PC-9 (cell line): ENCODE data around the gene C10orf71. TPM values are rescaled to one million over a fixed set of nuclear protein-coding genes. Genes with fewer than 3 reads are reported as not detected.

ENCODE experiments used
- BruUV-seq: library from RNA; stranded (reverse); fragments of 400-500 nt; replicated peaks from 2 replicates; lab custom pipeline; 2021; lab: Mats Ljungman, UMichigan
- CTCF ChIA-PET: fragments of 300-600 bp; sonication (Branson Sonifier 250); formaldehyde crosslinking; loops from one replicate; lab custom pipeline; 2022; ENCODE audit warnings: antibody characterized with exemption; lab: Charles Lee
- POLR2A ChIA-PET: fragments of 300-600 bp; sonication (Branson Sonifier 250); formaldehyde crosslinking; loops from one replicate; lab custom pipeline; 2022; ENCODE audit warnings: antibody characterized with exemption; ENCODE audit not compliant: unreplicated experiment; lab: Charles Lee
- DNase-seq, 2 experiments: peaks; one replicate each; pipeline versions ENCODE4 v3.0.0 to v3.0.0-alpha.2; 2015 to 2022; ENCODE audit warnings: mixed read lengths in 1 of 2
- H2AFZ ChIP-seq: fragments of 200-600 bp; sonication (generic); 2 replicates; pipeline ENCODE4 v1.8.1; 2017; ENCODE audit warnings: antibody characterized with exemption
- H3F3A ChIP-seq: fragments of 200-600 bp; sonication (generic); 2 replicates; pipeline ENCODE4 v1.8.1; 2017; ENCODE audit warnings: antibody characterized with exemption, mild to moderate bottlenecking, low read depth; ENCODE audit not compliant: insufficient read depth
- H3K27ac ChIP-seq: fragments of 200-600 bp; sonication (generic); 2 replicates; pipeline ENCODE4 v1.6.1; 2016; ENCODE audit warnings: mixed run types
- H3K27me3 ChIP-seq: fragments of 200-600 bp; sonication (generic); 2 replicates; pipeline ENCODE4 v1.6.1; 2016; ENCODE audit warnings: low read depth, mixed run types; ENCODE audit not compliant: insufficient read depth
- H3K36me3 ChIP-seq: fragments of 200-600 bp; sonication (generic); 2 replicates; pipeline ENCODE4 v1.6.1; 2016; ENCODE audit warnings: low read depth, mixed run types
- H3K4me1 ChIP-seq: fragments of 200-600 bp; sonication (generic); replicated peaks from 2 replicates; pipeline ENCODE4 v1.6.1; 2016; ENCODE audit warnings: mixed run types; ENCODE audit not compliant: insufficient read depth
- H3K4me2 ChIP-seq: fragments of 200-600 bp; sonication (generic); 2 replicates; pipeline ENCODE4 v1.6.1; 2017; ENCODE audit warnings: mixed run types
- H3K4me3 ChIP-seq: fragments of 200-600 bp; sonication (generic); 2 replicates; pipeline ENCODE4 v1.6.1; 2016; ENCODE audit warnings: mixed run types
- H3K79me2 ChIP-seq: fragments of 200-600 bp; sonication (generic); 2 replicates; pipeline ENCODE4 v1.6.1; 2017; ENCODE audit warnings: low read depth, mixed run types
- H3K9me2 ChIP-seq: fragments of 200-600 bp; sonication (generic); 2 replicates; pipeline ENCODE4 v1.8.1; 2017; ENCODE audit warnings: mild to moderate bottlenecking; ENCODE audit not compliant: insufficient read depth
- H3K9me3 ChIP-seq: fragments of 200-600 bp; sonication (generic); 2 replicates; pipeline ENCODE4 v1.8.1; 2016; ENCODE audit warnings: low read depth; ENCODE audit not compliant: insufficient read depth
- H4K20me1 ChIP-seq: fragments of 200-600 bp; sonication (generic); 2 replicates; pipeline ENCODE4 v1.8.1; 2017; ENCODE audit not compliant: insufficient read depth
- CTCF ChIP-seq: fragments of 200-600 bp; sonication (generic); conservative IDR thresholded peaks from 2 replicates; pipeline ENCODE4 v1.6.1; 2017; ENCODE audit warnings: mixed run types, antibody characterized with exemption, mild to moderate bottlenecking, moderate library complexity
- EZH2 ChIP-seq: fragments of 200-600 bp; sonication (generic); IDR thresholded peaks from 2 replicates; pipeline ENCODE4 v1.8.0; 2017; ENCODE audit warnings: antibody characterized with exemption, low read depth
- intact Hi-C: fragments of 100-400 bp; cut with micrococcal nuclease; formaldehyde crosslinking; loops from one replicate; pipeline ENCODE4 v1.10.0; 2022; ENCODE audit not compliant: unreplicated experiment
- total RNA-seq: library from RNA; stranded (reverse); gene quantifications from 2 replicates; pipeline ENCODE4 v1.2.3, GENCODE V29; 2021

The C10orf71 gene
- total RNA-seq, 1 experiment from 2014 or later = not detected

- DNase-seq = no peak
- Histone ChIP-seq H3K4me1 (no peaks in the 10 kb centered on the region), H3K79me2 (no peaks in the 10 kb centered on the region), H3K4me2 (no peak overlapping the region), H3F3A (no peaks in the 10 kb centered on the region), H4K20me1 (no peaks in the 10 kb centered on the region), H3K9me2 (no peaks in the 10 kb centered on the region), H3K36me3 (no peaks in the 10 kb centered on the region), H2AFZ (no peak overlapping the region), H3K9me3 (no peaks in the 10 kb centered on the region), H3K27me3 (peaks cover 62% of the 10 kb centered on the region), H3K4me3 (no peak overlapping the region), H3K27ac (no peak overlapping the region)
- no TSS peak for BruUV-seq
- intact Hi-C loops = no loop called here
- ChIA-PET POLR2A (no interaction called here), CTCF (no interaction called here)
- TF ChIP-seq EZH2 (no peak), CTCF (no peak)
These were observed 1.4 kb downstream of the C10orf71 start for GRCh38 chr10:49300140-49300974.

GRCh38 chr10:49301302-49301701 lies 2.3 kb downstream of the C10orf71 start:
- no TSS peak for BruUV-seq
- Histone ChIP-seq H3K27ac (no peak overlapping the region), H3K9me2 (no peaks in the 10 kb centered on the region), H3K9me3 (no peaks in the 10 kb centered on the region), H3K4me1 (no peaks in the 10 kb centered on the region), H4K20me1 (no peaks in the 10 kb centered on the region), H3K79me2 (no peaks in the 10 kb centered on the region), H3K4me2 (no peak overlapping the region), H3K4me3 (no peak overlapping the region), H3K27me3 (peaks cover 63% of the 10 kb centered on the region), H2AFZ (no peak overlapping the region), H3F3A (no peaks in the 10 kb centered on the region), H3K36me3 (no peaks in the 10 kb centered on the region)
- intact Hi-C loops = no loop called here
- ChIA-PET POLR2A (no interaction called here), CTCF (no interaction called here)
- TF ChIP-seq CTCF (no peak), EZH2 (no peak)
- no peak for DNase-seq

- CTCF ChIA-PET = no interaction called here
- intact Hi-C loops = no loop called here
- no peaks in the 10 kb centered on the region for H4K20me1 ChIP-seq
- no TSS peak for BruUV-seq
- H3F3A ChIP-seq = no peaks in the 10 kb centered on the region
- no peaks in the 10 kb centered on the region for H3K9me3 ChIP-seq
- H3K27me3 ChIP-seq = peaks cover 61% of the 10 kb centered on the region
- H3K4me3 ChIP-seq = no peak overlapping the region
- no peak overlapping the region for H3K27ac ChIP-seq
- no peaks in the 10 kb centered on the region for H3K79me2 ChIP-seq
- no peaks in the 10 kb centered on the region for H3K4me1 ChIP-seq
- H3K36me3 ChIP-seq = no peaks in the 10 kb centered on the region
- no peak for DNase-seq
- H3K9me2 ChIP-seq = no peaks in the 10 kb centered on the region
- POLR2A ChIA-PET = no interaction called here
- no peak overlapping the region for H3K4me2 ChIP-seq
- TF ChIP-seq CTCF (no peak), EZH2 (no peak)
- H2AFZ ChIP-seq = no peak overlapping the region
These were observed 3.1 kb downstream of the C10orf71 start for GRCh38 chr10:49302088-49302487.
